Jurkat, Clone E6-1 (cell line): ENCODE measurements around the gene PSMC5.
"Not testable (repeated sequence)": the region's sequence is repeated elsewhere in the genome, so short reads cannot be mapped to it uniquely, and the experiment has no call there.

Experiments used
- DNase-seq: peaks from one replicate; pipeline ENCODE4 v3.0.0-alpha.2; 2011; ENCODE audit warnings: low read depth, low spot score
- H3K4me3 ChIP-seq: 2 replicates; pipeline ENCODE4 v1.5.1; 2011; ENCODE audit warnings: mild to moderate bottlenecking, low read length, control low read depth, moderate library complexity

PSMC5 gene

DNA sequence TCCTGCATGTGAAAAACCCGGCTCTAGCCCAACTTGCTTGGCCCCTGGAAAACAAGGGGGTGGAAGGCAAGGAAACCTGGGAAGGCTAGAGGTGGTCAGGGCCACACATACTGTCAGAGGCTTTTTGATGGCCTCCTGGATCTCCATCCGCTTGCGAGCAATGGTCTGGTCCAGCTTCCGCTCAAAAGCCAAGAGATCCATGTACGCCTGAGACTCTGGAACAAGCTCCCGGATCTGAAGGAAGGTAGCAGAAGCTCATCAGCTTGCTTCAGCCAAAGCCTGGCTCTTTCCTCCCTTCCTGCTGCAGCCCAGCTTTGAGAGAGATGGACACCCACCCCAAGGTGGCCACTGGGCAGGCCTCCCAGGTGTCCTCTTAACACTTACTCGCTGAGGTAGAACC lies 9.6 kb downstream of the PSMC5 start:
- DNase-seq: no peak
- no peak overlapping the region for H3K4me3 ChIP-seq

DNA sequence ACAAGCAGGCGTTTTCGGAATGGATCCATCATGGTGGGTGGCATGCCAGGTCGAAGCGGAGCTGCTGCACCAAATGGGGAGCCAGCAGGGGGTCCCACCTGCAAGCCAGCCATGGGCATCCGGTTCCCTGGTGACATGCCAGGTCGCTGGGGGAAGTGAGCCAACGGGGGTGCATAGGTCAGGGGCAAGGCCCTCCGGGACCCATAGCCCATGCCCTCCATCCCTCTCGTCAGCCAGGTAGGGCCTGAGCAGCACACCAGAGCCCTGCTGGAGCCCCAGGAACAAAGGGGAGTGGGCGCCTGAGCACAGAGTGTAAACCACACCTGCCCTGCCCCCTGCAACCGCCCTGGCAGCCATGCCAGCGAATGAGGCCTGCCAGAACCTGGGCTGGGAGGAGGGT lies 10.2 kb downstream of the PSMC5 start:
- no peak overlapping the region for H3K4me3 ChIP-seq
- no peak for DNase-seq

DNA sequence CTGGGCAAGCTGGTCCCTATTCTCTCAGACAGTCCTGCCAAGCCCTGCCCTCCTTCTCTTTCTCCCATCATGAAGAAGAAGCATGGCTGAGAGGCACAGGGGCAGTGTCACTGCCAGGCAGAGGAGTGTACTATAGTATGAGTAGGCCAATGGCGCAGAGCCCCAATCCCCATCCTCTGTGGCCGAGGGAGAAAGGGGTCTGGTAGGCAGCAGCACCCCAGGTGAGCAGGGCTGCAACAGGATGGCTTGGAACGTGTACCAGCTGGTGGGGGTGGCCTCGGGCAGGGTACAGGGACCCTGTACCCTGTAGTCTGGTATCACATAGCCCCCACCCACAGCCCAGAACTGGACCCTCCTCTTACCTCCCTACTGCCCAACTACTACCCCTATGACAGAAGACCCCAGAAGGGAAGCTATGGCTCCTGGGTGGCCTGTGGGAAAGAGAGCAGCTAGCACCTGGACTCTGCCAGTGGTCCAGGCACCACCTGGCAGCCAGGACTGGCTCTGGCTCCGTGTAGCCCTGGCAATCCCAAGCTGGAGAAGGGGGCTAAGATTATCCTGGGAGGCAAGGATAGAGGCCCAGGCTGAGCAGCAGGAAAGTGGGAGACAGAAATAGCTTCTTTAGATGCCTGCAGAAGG lies 10.8 kb downstream of the PSMC5 start:
- no peak overlapping the region for H3K4me3 ChIP-seq
- no peak for DNase-seq

DNA sequence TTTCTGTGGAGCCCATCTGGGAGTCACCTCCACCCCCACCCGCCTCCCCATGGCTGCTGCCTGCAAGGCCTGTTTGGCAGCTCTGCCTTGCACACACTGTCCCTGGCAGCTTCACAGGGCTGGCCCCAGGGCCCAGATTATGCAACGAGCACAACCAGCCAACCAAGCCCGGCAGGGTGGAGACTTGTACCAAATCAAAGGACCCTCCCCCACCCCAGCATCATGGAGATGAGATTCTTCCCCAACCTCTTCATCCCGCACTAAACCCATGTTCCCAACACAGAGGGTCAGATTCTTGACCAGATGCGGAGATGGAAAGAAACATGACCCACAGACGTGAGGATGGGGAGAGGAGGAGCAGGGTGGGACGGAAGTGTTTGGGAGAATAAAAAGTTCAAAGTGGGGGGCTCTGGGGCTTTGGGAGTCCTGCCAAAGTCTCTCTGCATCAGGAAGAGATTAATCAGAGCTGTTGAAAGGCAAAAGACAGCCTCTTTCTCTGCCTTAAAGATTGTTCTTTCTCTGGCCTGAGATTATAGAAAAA lies 11.5 kb downstream of the PSMC5 start:
- no peak overlapping the region for H3K4me3 ChIP-seq
- no peak for DNase-seq

DNA sequence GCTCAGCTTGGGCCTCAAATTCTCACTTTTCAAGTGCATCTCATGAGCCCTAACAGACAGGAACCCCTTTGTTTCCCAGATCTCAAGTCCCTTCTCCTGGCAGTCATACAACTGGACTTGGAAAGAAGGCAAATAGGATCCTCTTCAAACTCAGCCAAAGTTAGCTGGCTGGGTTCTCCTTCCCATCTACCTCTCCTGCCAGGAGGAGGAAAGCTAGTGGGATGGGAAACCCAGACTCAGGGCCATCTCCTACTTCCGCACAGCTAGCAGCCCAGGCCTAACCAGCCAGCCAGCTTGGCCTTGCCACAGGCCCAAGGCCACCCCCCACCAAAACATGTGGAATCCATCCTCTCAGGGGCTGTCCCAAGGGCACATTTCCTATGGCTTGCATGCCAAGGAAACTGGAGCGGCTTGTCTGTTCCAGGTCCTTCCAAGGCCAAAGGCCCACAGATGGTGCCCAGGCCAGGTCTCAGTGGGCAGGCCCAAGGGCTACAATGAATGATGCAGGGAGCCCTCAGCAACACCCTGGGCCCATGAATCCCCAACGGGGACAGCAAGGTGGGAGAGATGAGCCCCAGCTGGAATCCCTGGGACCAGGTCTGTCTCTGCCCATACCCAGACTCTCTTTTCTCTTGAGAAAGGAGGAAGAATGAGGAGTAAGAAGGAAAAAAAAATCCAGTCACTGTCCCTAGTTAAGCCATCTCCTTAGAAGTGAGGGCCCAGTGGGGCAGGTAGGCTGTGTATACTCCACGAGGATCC lies 13.5 kb downstream of the PSMC5 start:
- no peak for DNase-seq
- H3K4me3 ChIP-seq: peak overlapping the region; percentile 72

DNA sequence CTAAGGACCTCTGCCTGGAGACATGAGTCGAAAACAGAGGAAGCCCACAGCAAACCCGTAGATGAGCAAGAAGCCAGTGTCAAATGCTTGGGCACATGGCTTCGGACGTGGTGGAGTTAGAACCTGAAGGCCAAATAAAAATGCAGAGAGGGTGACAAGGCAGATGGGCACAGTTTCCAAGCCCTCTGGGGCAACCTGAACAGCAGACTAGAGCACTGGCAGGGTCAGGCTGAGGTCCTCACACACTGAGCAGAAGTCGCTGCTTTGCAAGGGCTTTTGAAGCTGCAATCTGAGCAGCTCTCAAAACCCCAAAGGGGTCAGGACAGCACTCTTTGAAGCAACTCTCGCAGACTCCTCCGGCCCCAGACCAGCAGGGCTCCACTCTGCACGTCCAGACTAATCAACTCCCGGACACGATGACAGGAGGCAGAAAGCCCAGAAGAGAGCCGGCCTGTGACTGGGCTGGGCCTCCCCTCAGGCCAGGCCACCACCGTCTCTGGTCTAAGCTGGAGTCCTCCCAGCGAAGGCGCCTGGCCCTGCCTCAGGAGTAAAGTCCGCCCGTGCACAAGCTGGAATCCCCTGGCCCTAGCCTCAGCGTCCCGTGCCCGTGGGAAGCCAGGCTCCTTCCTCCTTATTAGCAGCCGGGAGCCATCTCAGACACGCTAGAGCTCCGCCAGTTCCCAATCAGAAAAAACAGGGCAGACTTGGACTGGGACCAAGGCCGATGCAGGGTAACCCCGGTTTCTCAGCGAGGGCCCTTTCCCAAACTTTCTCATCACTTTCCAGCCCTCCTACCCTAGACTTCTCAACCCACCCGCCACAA lies 14.3 kb downstream of the PSMC5 start:
- no peak for DNase-seq
- peak overlapping the region; percentile 72 for H3K4me3 ChIP-seq

DNA sequence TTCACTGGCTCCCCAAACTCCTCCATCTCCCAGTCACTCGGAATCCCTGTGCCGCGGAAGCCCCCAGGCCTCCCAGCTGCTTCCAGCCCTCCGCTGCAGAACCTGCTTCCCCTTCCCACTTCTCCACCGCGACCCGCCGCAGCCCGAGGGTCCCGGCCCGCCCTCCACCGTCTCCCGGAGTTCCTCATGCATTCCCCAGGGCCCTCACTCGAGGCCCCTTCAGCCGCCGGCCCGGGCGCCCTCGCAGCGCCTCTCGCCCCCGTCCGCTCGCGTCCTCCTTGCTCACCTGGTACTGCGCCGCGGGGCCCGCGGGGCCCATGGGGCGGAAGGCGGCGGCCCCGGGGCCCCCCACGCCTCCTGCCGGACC lies 14.9 kb downstream of the PSMC5 start:
- DNase-seq: no peak
- peak overlapping the region; percentile 72 for H3K4me3 ChIP-seq

DNA sequence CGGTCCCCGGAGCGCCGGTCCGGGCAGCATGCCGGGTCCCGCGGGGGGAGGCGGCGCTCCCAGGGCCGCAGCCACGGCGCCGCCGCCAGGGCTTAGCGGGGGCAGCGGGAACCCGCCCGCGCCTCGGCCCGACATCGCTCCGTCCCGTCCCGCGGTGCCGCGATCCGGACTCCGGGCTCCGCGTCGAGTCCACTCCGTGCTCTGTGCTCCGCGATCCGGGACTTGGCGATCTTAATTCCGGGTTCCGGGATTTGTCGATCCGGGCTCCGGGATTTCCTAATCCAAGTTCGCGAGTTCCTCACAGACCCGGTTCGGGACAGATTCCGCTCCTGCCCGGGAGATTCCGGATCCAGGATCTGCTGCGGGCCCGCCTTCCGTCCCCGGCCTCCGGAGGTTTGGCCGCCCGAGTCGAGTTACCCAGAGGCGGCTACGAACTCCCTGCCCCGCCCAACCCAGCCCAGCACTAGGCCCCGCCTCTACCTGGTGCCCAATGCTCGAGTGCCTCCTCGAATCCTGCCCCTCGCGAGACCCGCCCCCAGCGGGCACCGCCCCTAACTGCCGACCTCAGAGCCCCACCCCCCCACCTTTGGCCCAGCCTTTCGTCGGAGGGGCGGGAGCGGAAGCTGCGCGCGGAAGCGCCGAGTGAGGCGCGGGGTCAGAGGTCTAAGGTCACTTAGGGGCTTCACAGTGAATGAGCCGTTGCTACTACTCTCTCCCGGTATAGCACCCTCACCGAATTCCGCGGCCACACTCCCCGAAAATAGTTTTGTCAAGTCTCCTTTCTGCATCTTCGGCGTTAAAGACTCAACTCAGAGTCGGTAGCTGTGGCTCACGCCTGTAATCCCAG lies 15.5 kb downstream of the PSMC5 start, which contains the start of gene SMARCD2:
SMARCD2 (minus strand) TSS at position 146 of the 847 bp plus-strand sequence; CDS start at position 135, 11 bp downstream.
- DNase-seq: peak; percentile 97

DNA sequence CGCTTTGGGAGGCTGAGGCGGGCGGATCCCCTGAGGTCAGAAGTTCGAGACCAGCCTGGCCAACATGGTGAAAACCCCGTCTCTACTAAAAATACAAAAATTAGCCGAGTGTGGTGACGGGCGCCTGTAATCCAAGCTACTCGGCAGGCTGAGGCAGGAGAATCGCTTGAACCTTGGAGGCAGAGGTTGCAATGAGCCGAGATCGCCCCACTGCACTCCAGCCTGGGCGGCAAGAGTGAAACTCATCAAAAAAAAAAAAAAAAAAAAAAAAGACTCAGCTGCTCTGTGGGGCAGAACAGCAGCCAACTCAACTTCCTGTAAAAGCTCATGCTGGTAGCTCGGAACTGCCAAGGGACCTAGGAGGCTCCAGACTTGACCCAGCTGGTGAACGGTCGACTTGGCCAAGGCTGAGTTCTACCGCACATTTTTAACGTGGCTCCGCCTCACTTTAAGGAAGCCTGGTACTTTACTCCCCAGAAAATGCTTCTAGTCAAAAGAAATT lies 16.2 kb downstream of the PSMC5 start:
- peak overlapping the region; percentile 76 for H3K4me3 ChIP-seq
- DNase-seq: not testable (repeated sequence)

More for the DNA sequence above, 15.5 kb downstream of the PSMC5 start, which contains the start of gene SMARCD2:
- H3K4me3 ChIP-seq: peak within 1 kb of the TSS; percentile 76

DNA sequence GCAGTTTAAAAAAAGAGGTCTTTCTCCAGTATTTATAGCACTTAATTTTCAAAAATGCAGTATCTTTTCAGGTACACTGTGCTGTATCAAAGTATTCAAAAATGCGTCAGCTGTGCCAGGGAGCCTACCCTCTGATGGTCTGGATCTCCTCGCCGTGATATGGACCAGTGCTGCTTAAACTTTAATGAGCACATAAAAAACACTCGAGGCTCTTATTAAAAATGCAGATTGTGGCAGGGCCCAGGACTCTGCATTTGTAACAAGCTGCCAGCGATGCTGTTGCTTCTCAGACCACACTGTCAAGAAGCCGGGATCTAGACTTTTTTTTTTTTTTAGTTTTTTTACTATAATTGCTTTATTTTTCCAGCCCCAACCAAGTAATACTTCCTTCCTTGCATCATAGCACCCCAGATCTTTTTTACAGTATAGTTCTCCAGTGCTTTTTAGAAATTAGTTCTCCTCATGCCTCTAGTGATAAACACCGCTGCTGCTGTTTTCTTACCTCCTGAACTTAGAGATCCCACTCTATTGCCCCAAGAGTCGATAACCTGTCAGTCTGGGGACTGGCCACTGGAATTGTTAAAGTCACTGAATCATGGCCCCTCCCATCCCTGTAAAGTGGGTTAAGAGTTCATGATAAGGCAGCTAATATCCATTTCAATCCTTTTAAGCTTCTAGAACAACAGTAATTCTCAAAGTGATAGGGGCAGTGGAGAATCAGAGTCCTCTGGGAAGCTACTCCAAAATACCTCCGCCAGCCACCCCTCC lies 16.9 kb downstream of the PSMC5 start:
- DNase-seq: no peak
- peak overlapping the region; percentile 76 for H3K4me3 ChIP-seq

DNA sequence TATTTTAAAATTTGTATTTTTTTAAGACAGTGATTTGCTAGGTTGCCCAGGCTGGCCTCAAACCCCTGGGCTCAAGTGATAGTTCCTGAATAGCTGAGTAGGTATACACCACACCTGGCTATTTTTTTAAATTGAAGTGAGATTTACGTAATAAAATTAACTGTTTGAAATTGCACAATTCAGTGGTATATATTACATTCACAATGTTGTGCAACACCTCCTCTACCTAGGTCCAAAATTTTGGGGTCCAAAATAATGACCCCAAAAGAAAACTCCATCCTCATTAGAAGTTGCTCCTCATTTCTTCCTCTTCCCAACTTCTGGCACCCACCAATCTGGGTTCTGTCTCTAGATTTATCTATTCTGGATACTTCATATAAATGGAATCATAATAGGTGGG lies 18.3 kb downstream of the PSMC5 start:
- DNase-seq: no peak
- no peak overlapping the region for H3K4me3 ChIP-seq

DNA sequence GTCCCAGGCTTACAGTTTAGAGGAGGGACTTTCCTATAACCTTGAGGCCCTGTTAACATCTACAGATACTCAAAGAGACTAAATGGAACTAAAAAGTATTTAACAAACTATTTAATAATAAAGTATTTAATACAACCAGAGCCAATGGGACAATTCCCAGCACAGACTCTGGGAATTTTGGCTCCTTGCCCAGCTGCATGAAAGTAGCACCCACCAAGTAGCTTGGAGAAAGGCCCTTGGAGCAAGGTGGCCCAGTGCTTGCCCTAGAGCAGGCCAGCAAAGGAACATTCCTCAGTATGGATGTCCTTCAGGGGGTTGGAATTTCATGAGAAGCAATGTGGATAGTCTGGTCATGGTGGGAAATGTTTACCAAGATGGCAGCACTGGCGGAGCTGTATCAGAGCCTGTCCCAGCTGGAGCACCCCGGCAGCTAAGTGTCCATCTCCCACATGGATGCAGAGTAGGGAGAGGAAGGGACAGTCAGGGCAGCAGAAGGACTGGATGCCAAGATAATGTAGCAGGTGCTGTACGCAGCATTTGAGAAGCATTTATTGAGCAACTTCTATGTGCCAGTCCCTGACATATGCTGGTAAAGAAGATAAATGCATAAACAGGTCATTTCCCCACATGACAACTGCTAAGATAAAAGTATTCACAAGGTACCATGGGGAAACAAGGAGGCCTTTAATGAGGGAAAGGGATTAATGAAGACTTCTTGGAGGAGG lies 20.5 kb downstream of the PSMC5 start:
- no peak overlapping the region for H3K4me3 ChIP-seq
- no peak for DNase-seq

DNA sequence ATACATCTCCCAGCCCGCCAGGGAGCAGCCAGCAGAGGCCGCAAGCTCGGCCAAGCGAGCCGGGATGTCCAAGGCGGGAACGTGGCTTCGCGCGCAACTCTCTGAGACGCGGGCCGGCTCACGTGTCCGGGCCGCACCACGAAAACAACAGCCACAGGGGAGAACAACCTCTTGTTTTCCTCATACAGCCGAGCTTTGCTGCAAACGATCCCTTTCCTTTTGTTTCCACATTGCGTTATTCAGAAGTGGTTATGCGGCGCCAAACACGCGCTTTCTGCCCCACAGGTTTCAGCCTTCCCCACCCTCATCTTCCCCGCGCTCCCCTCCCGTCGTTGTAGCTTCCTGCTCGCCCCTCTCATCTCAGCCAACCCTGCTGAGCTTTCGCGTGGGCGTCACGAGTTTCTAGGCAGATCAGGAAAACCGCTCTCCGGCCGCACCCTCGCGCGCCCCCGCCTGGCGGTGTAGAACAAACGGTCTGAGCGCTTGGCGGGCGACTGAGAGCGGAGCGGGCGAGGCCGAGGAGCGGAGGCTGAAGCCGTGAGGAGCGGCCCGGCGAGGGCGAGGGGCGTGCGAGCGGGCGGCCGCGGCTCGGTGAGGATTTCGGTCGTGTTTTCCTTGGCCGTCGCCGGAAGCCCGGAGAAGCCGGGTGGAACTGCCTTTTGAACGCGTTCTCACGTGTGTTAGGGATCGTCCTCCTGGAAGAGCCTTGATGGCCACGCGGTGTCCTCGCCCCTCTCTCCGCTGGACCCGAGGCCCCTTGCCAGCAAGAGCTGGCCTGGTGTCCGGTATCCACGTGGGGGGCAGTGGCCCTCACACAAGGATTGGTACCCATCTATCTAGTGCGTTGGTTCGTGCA lies 21.8 kb downstream of the PSMC5 start:
- no peak overlapping the region for H3K4me3 ChIP-seq
- DNase-seq: peak; percentile 72

DNA sequence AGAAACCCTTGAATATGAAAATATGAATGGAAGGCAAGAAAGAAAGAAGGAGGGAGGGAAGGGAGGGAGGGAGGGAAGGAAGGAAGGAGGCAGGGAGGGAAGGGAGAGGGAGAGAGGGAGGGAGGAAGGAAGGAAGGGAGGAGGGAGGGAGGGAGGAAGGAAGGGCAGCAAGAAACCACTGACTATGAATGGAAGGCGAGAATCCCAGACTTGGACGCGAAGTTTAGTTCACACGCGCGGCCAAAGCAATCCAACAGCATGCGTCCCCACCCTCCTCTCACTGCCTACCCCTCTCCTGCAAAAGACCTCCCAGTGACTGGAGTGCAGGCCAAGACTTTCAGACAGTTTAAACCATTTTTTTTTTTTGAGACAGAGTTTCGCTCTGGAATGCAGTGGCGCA lies 23.2 kb downstream of the PSMC5 start:
- no peak overlapping the region for H3K4me3 ChIP-seq
- DNase-seq: no peak

DNA sequence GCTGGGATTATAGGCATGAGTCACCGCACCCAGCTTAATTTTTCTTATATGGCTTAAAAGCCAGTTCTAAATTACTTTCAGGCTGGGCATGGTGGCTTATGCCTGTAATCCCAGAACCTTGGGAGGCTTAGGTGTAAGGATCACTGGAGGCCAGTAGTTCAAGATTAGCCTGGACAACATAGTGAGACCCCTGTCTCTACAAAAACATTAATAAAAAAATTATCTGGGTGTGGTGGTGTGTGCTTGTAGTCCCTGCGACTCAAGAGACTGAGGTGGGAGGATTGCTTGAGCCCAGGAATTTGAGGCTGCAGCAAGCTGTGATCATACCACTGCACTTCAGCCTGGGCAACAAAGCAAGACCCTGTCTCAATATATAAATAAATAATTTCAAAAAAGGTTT lies 26.0 kb downstream of the PSMC5 start:
- DNase-seq: no peak
- H3K4me3 ChIP-seq: no peak overlapping the region

DNA sequence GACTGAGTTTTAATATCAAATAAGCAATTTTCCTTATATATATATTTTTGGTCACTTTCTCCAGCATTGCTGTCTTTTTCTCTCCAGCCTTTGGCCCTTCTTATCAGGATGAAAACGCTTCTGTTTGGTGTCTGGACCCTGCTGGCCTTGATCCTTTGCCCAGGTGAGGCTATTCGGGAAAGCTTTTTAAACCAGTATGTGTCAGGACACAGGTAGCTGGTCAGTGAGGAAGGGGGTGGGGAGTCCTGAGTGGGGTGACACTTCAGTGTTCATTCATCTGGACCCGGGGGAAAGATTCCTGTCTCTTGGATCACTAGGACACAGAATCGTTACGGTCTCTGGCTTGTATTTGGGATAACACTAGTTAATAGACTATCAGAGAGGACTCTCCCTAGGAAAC lies 27.5 kb downstream of the PSMC5 start:
- DNase-seq: no peak
- no peak overlapping the region for H3K4me3 ChIP-seq
